Measurements from ENCODE around the gene DHFR2. TPM values are rescaled to one million over a fixed set of nuclear protein-coding genes. Genes with fewer than 3 reads are reported as not detected.
"Not testable (repeated sequence)": the region's sequence is repeated elsewhere in the genome, so short reads cannot be mapped to it uniquely, and the experiment has no call there.

The DHFR2 gene
- total RNA-seq, 1 experiment from 2014 or later: 9.8 TPM

- CTCF ChIA-PET: no interaction called here
- no peaks in the 10 kb centered on the region for H3K27me3 ChIP-seq (replicated peaks; ENCODE audit: insufficient read depth, low read depth, low read length, poor library complexity)
- DNase-seq (ENCODE audit: low spot score): no peak
- intact Hi-C loops (cut with micrococcal nuclease; ENCODE audit: unreplicated experiment): no loop called here
- no peaks in the 10 kb centered on the region for H3K36me3 ChIP-seq (ENCODE audit: insufficient read depth, low read length, poor library complexity, severe bottlenecking)
- TF ChIP-seq EZH2 (IDR thresholded peaks at IDR 0.05; ENCODE audit: borderline replicate concordance, low read depth, low read length, poor library complexity, severe bottlenecking) (no peak), CTCF (conservative IDR thresholded peaks at IDR 0.05; ENCODE audit: low read depth, low read length) (no peak)
- BruUV-seq (replicated peaks): no TSS peak
- no peaks in the 10 kb centered on the region for H3K9me3 ChIP-seq (ENCODE audit: low read depth, low read length, poor library complexity, severe bottlenecking)
- no peak overlapping the region for H3K27ac ChIP-seq (ENCODE audit: low read depth, low read length, poor library complexity, severe bottlenecking)
- no peaks in the 10 kb centered on the region for H3K4me1 ChIP-seq (ENCODE audit: insufficient read depth, low read length, poor library complexity, severe bottlenecking)
- no peak overlapping the region for H3K4me3 ChIP-seq (ENCODE audit: low read depth, low read length, poor library complexity, severe bottlenecking)
- POLR2A ChIA-PET (ENCODE audit: low non-redundant PET): no interaction called here
These were observed 12.2 kb downstream of the DHFR2 start for GRCh38 chr3:94050546-94050945.

- no peak overlapping the region for H3K27ac ChIP-seq (ENCODE audit: low read depth, low read length, poor library complexity, severe bottlenecking)
- DNase-seq (ENCODE audit: low spot score): no peak
- TF ChIP-seq EZH2 (IDR thresholded peaks at IDR 0.05; ENCODE audit: borderline replicate concordance, low read depth, low read length, poor library complexity, severe bottlenecking): no peak
- TF ChIP-seq CTCF (conservative IDR thresholded peaks at IDR 0.05; ENCODE audit: low read depth, low read length): no peak
- no peaks in the 10 kb centered on the region for H3K4me1 ChIP-seq (ENCODE audit: insufficient read depth, low read length, poor library complexity, severe bottlenecking)
- intact Hi-C loops (cut with micrococcal nuclease; ENCODE audit: unreplicated experiment): no loop called here
- no peaks in the 10 kb centered on the region for H3K27me3 ChIP-seq (replicated peaks; ENCODE audit: insufficient read depth, low read depth, low read length, poor library complexity)
- ChIA-PET CTCF (no interaction called here), POLR2A (ENCODE audit: low non-redundant PET) (no interaction called here)
- no peaks in the 10 kb centered on the region for H3K9me3 ChIP-seq (ENCODE audit: low read depth, low read length, poor library complexity, severe bottlenecking)
- peaks cover under 1% of the 10 kb centered on the region for H3K36me3 ChIP-seq (ENCODE audit: insufficient read depth, low read length, poor library complexity, severe bottlenecking)
- no TSS peak for BruUV-seq (replicated peaks)
- no peak overlapping the region for H3K4me3 ChIP-seq (ENCODE audit: low read depth, low read length, poor library complexity, severe bottlenecking)
These were observed 13.4 kb downstream of the DHFR2 start for GRCh38 chr3:94049267-94049666.

GRCh38 chr3:94046533-94046932 lies 16.2 kb downstream of the DHFR2 start:
- BruUV-seq (replicated peaks): no TSS peak
- H3K36me3 ChIP-seq (ENCODE audit: insufficient read depth, low read length, poor library complexity, severe bottlenecking): peaks cover 3% of the 10 kb centered on the region
- no peaks in the 10 kb centered on the region for H3K9me3 ChIP-seq (ENCODE audit: low read depth, low read length, poor library complexity, severe bottlenecking)
- H3K27ac ChIP-seq (ENCODE audit: low read depth, low read length, poor library complexity, severe bottlenecking): no peak overlapping the region
- DNase-seq (ENCODE audit: low spot score): no peak
- intact Hi-C loops (cut with micrococcal nuclease; ENCODE audit: unreplicated experiment): no loop called here
- H3K4me1 ChIP-seq (ENCODE audit: insufficient read depth, low read length, poor library complexity, severe bottlenecking): no peaks in the 10 kb centered on the region
- H3K27me3 ChIP-seq (replicated peaks; ENCODE audit: insufficient read depth, low read depth, low read length, poor library complexity): no peaks in the 10 kb centered on the region
- H3K4me3 ChIP-seq (ENCODE audit: low read depth, low read length, poor library complexity, severe bottlenecking): no peak overlapping the region
- ChIA-PET CTCF (no interaction called here), POLR2A (ENCODE audit: low non-redundant PET) (no interaction called here)
- no peak for TF ChIP-seq EZH2 (IDR thresholded peaks at IDR 0.05; ENCODE audit: borderline replicate concordance, low read depth, low read length, poor library complexity, severe bottlenecking)
- no peak for TF ChIP-seq CTCF (conservative IDR thresholded peaks at IDR 0.05; ENCODE audit: low read depth, low read length)

GRCh38 chr3:94044100-94044936 lies 18.4 kb downstream of the DHFR2 start:
- H3K36me3 ChIP-seq (ENCODE audit: insufficient read depth, low read length, poor library complexity, severe bottlenecking); H3K9me3 ChIP-seq (ENCODE audit: low read depth, low read length, poor library complexity, severe bottlenecking); BruUV-seq (replicated peaks); H3K4me3 ChIP-seq (ENCODE audit: low read depth, low read length, poor library complexity, severe bottlenecking); H3K27ac ChIP-seq (ENCODE audit: low read depth, low read length, poor library complexity, severe bottlenecking); intact Hi-C loops (cut with micrococcal nuclease; ENCODE audit: unreplicated experiment); DNase-seq (ENCODE audit: low spot score); POLR2A ChIA-PET (ENCODE audit: low non-redundant PET); CTCF ChIA-PET; H3K27me3 ChIP-seq (replicated peaks; ENCODE audit: insufficient read depth, low read depth, low read length, poor library complexity); H3K4me1 ChIP-seq (ENCODE audit: insufficient read depth, low read length, poor library complexity, severe bottlenecking): not testable (repeated sequence)
